Measurements from ENCODE around the gene CDKN1C.

DNA sequence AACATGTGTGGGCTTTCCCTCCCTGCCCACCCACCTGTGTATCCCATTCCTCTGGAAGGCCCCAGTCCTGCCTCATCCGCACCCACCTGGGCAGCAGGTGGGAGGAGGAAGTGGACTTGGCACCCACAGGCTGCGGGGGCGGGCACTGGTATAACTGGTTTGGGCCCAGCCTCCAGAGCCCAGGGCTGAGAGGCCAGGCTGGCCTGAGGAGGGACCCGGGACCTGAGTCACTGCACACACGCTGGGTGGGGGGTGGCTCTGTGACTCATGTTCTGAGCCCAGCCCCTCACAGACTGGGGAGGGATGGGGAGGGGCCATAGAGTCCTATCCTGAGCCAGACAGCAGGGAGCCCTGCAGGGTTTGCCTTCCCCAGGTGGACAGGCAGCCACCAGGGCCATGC, 26.9 kb upstream of the CDKN1C start:
- TF ChIP-seq, protein P1, sequence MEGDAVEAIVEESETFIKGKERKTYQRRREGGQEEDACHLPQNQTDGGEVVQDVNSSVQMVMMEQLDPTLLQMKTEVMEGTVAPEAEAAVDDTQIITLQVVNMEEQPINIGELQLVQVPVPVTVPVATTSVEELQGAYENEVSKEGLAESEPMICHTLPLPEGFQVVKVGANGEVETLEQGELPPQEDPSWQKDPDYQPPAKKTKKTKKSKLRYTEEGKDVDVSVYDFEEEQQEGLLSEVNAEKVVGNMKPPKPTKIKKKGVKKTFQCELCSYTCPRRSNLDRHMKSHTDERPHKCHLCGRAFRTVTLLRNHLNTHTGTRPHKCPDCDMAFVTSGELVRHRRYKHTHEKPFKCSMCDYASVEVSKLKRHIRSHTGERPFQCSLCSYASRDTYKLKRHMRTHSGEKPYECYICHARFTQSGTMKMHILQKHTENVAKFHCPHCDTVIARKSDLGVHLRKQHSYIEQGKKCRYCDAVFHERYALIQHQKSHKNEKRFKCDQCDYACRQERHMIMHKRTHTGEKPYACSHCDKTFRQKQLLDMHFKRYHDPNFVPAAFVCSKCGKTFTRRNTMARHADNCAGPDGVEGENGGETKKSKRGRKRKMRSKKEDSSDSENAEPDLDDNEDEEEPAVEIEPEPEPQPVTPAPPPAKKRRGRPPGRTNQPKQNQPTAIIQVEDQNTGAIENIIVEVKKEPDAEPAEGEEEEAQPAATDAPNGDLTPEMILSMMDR (conservative IDR thresholded peaks at IDR 0.05; ENCODE audit: low read depth, low read length), result no peak
- TF ChIP-seq EZH2 (IDR thresholded peaks at IDR 0.05; ENCODE audit: low read length, unreplicated experiment), result no peak
